ENCODE measurements around the gene ALB. TPM values are rescaled to one million over a fixed set of nuclear protein-coding genes. Genes with fewer than 3 reads are reported as not detected.

Gene ALB
- total RNA-seq, 1 donor from 2014 or later, result 0.63 TPM

DNA sequence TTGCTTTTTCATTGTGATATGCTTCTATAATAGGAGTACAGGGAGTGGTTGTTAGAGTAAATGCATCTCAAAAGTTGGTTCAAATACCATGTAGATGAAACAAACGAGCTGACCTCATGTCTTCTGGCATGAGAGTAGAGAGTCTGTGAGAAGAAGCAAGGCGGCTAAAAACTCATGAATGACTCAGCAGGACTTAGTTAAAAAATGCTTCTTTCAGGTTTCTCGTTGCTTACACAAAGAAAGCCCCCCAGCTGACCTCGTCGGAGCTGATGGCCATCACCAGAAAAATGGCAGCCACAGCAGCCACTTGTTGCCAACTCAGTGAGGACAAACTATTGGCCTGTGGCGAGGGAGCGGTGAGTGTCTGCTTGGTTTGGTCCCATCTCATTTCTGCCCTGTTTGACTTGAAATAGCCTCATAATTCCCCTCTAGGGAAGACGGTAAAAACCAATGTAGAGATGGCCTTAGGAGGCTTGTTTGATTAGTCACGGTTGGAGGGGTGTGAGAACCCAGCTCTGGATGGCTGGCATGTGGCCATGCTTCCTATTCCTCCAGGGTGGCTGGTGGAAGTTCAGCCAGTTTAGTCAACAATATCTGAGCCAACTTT lies 46.4 kb downstream of the ALB start:
- Mint-ChIP-seq H3K27ac (no peak overlapping the region), H3K9me3 (no peaks in the 10 kb centered on the region), H3K36me3 (no peaks in the 10 kb centered on the region), H3K4me1 (peaks cover 20% of the 10 kb centered on the region), H3K27me3 (ENCODE audit: low read depth) (no peaks in the 10 kb centered on the region), H3K4me3 (no peak overlapping the region)
- TF ChIP-seq, protein P1, sequence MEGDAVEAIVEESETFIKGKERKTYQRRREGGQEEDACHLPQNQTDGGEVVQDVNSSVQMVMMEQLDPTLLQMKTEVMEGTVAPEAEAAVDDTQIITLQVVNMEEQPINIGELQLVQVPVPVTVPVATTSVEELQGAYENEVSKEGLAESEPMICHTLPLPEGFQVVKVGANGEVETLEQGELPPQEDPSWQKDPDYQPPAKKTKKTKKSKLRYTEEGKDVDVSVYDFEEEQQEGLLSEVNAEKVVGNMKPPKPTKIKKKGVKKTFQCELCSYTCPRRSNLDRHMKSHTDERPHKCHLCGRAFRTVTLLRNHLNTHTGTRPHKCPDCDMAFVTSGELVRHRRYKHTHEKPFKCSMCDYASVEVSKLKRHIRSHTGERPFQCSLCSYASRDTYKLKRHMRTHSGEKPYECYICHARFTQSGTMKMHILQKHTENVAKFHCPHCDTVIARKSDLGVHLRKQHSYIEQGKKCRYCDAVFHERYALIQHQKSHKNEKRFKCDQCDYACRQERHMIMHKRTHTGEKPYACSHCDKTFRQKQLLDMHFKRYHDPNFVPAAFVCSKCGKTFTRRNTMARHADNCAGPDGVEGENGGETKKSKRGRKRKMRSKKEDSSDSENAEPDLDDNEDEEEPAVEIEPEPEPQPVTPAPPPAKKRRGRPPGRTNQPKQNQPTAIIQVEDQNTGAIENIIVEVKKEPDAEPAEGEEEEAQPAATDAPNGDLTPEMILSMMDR (IDR thresholded peaks at IDR 0.05; ENCODE audit: unreplicated experiment), result no peak
- DNase-seq (ENCODE audit: low spot score in 2 of 2, unreplicated experiment in 2 of 2), result no peak

DNA sequence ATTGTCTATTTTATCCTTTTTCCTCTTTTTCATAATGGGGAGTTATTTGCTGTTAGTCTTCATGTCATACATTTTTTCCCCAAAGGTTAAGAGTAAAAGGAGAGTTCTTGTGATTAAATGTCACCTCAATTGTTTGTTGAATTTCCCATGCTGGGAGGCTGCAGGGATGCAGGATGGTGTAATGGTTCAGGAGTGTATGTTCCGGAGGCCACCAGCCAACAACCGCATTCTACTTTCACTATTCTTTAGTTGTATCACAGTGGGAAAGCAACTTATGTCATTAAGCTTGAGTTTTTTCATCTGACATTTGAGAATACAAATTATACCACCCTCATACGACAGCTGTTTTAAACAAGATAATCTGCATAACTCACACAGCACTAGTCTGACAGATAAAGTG lies 47.3 kb downstream of the ALB start:
- Mint-ChIP-seq H3K9me3 (no peaks in the 10 kb centered on the region), H3K4me3 (no peak overlapping the region), H3K27me3 (ENCODE audit: low read depth) (no peaks in the 10 kb centered on the region), H3K27ac (no peak overlapping the region), H3K4me1 (peaks cover 20% of the 10 kb centered on the region), H3K36me3 (no peaks in the 10 kb centered on the region)
- DNase-seq (ENCODE audit: low spot score in 2 of 2, unreplicated experiment in 2 of 2), result no peak
- TF ChIP-seq, protein P1 (IDR thresholded peaks at IDR 0.05; ENCODE audit: unreplicated experiment), result no peak

DNA sequence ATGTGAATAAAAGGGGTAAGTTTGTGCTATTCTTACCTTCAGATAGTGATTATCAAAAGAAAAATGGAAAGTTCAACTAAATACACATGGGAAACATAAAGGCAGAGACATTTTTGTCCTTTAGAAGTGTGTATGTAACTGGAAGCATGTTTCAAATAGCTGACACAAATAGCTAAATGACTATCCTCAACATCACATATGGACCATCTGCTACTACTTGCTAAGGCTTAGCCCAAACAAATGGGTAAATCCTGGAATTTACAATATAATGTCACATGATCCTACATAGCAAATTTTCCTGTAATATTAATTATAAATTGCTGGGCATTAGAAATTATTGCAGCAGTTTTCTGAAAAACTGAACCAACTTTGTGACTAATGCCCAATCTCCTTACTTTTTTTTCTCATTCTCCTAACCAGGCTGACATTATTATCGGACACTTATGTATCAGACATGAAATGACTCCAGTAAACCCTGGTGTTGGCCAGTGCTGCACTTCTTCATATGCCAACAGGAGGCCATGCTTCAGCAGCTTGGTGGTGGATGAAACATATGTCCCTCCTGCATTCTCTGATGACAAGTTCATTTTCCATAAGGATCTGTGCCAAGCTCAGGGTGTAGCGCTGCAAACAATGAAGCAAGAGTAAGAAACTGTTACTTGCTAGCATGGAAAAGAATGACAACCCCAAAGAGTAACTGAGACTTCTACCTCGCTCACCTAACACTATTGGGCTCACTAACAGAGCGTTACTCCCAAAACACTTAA lies 48.1 kb downstream of the ALB start:
- no peaks in the 10 kb centered on the region for H3K9me3 Mint-ChIP-seq
- no peaks in the 10 kb centered on the region for H3K27me3 Mint-ChIP-seq (ENCODE audit: low read depth)
- DNase-seq (ENCODE audit: low spot score in 2 of 2, unreplicated experiment in 2 of 2), result no peak
- peaks cover 20% of the 10 kb centered on the region for H3K4me1 Mint-ChIP-seq
- H3K27ac Mint-ChIP-seq, result no peak overlapping the region
- H3K4me3 Mint-ChIP-seq, result no peak overlapping the region
- H3K36me3 Mint-ChIP-seq, result no peaks in the 10 kb centered on the region
- TF ChIP-seq, protein P1 (IDR thresholded peaks at IDR 0.05; ENCODE audit: unreplicated experiment), result no peak

DNA sequence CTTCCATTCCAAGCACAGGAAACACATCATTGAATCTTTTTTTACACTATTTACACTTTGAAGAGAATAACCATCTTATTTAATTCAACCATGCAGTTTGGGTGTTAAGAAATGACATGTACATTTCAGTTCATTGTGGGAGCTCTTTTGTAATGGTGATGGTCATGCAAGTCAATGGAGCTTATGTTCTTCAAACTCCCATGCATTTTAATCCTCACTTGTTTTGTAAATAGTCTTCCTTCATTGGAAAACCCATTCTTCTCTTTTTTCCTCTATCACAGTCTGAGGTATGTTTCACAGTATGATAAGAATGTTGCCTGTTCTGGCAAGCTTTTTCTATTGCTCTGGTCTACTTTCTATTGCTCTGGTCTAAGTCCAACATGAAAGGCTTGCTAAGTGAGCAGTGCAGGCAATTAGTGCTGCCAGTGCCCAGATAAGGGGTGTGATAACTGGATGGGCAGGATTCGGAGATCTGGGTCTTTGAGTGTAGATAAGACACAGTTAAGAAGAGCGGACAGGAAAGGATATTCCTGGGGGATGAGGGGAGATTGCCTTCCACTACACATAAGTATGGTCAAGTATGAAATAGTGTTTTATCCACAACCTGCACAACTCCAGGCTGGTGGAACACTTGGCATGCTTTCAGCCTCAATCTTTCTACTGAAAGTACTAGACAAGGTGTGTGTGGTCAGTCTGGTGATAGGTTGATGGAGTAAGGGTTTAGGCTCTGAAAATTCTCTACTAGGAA lies 49.0 kb downstream of the ALB start:
- Mint-ChIP-seq H3K27me3 (ENCODE audit: low read depth) (no peaks in the 10 kb centered on the region), H3K36me3 (no peaks in the 10 kb centered on the region), H3K4me3 (no peak overlapping the region), H3K4me1 (peaks cover 15% of the 10 kb centered on the region), H3K9me3 (no peaks in the 10 kb centered on the region), H3K27ac (peak overlapping the region; percentile 52)
- DNase-seq (ENCODE audit: low spot score in 2 of 2, unreplicated experiment in 2 of 2), result no peak
- TF ChIP-seq, protein P1 (IDR thresholded peaks at IDR 0.05; ENCODE audit: unreplicated experiment), result no peak

DNA sequence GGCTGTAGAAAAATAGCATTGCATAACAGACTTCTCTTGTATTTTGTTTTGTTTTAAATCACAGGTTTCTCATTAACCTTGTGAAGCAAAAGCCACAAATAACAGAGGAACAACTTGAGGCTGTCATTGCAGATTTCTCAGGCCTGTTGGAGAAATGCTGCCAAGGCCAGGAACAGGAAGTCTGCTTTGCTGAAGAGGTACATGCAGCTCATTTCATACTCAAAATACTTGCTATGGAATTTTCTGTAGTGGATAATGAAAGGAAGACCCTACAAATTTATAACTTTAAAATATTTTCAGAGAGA lies 49.6 kb downstream of the ALB start:
- H3K27ac Mint-ChIP-seq, result peak overlapping the region; percentile 18
- peaks cover 15% of the 10 kb centered on the region for H3K4me1 Mint-ChIP-seq
- no peaks in the 10 kb centered on the region for H3K27me3 Mint-ChIP-seq (ENCODE audit: low read depth)
- no peaks in the 10 kb centered on the region for H3K36me3 Mint-ChIP-seq
- DNase-seq (ENCODE audit: low spot score in 2 of 2, unreplicated experiment in 2 of 2), result no peak
- H3K9me3 Mint-ChIP-seq, result no peaks in the 10 kb centered on the region
- H3K4me3 Mint-ChIP-seq, result no peak overlapping the region
- TF ChIP-seq, protein P1 (IDR thresholded peaks at IDR 0.05; ENCODE audit: unreplicated experiment), result no peak

All from mesothelial cell of epicardium (in vitro differentiated cells).